NCI-H226 (cell line): Measurements from ENCODE around the gene CACNA1H.

Source experiments
- DNase-seq: peaks from one replicate; pipeline ENCODE4 v3.0.0-alpha.2; 2015

The CACNA1H gene

DNA sequence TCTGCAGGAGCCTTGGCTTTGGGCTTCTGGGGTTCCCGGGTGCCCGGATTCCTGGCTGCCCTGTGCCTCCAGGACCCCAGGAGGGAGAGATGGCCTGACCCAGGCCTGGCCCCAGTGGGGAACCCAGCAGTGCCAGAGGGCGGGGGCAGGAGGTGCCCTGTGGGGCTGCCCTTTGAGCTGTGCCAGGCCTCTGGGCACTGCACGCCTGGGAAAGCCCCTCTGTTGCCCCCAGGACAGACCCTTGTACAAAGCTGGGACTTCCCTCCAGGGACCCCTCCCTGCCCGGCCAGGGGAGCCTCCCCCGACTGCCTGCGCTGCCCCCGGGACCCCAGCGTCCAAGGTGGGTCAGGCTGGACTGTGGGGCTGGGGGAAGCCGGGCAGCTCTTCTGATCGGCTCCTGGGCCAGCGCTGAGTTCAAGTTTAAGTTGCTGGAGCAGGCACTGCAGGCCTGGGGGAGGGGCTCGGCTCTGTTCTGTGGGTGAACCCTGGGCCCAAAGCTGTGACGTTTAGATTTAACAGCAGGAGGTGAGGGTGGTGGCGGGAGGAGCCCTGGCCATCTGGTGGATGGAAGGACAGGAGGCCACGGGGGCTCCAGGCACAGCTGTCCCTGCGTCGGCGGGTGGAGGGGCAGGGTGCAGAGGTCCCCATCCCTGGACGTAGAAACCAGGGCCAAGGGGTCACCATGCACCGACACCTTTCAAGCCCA is 29.2 kb upstream of the CACNA1H start:
- no peak for DNase-seq

DNA sequence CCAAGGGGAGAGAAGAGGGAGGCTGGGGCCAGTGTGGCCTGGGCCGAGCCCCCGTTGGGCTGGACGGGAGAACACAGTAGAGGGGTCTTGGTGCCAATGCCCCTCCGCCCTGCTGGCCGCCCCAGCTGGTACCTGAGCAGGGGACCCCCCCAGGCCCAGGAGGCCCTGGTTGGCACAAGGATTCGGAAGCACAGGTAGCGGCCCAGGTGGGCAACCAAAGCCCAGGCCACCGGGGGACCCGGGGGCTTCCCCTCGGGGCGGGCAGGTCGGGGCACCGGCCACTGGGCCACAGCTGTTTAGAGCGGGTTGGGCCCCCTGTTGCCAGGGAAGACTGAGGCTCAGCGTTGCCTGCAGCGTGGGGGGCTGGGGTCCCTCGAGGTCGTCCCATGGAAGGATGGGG is 28.6 kb upstream of the CACNA1H start:
- DNase-seq, result no peak

DNA sequence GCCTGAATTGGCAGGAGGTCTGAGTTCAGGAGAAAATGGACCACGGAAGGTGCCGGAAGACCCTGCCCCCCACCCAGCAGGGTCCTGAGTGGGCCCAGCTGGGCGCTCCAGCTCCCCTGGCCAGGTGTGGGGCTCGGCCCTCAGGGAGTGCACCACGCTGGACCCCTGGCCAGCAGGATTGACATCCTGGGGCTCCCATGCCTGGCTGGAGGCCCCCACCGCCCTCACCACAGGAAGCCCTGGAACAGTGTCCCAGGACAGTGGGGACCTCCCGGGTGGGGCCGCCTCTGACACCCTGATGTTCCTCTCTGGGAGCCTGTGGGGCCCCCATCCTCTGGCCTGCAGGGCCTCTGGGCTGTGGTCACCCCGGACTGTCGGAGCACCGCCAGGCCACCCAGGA is 28.1 kb upstream of the CACNA1H start:
- no peak for DNase-seq

- peak; percentile 79 for DNase-seq
Measured at GRCh38 chr16:1125471-1125870, 27.4 kb upstream of the CACNA1H start.

- no peak for DNase-seq
Measured at GRCh38 chr16:1126044-1126443, 26.9 kb upstream of the CACNA1H start.

DNA sequence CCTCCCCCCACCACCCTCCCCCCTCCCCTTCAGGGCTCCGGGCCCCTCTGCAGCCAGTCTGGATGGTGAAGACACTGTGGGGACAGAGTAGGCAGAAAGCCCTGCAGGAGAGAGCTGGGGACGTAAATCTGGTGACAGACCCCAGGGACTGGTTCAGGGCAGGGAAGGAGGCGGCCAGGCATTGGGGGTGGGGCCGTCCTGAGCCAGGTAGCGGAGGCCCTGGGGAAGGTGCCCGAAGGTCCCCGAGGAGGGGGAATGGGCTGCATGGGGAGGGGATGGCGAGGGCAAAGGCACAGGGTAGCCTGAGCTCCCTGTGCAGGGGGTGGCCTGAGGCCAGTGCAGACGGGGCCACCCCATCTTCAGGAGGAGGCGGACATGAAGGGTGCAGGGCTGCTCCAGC is 26.3 kb upstream of the CACNA1H start:
- DNase-seq, result no peak

- DNase-seq, result no peak
Measured at GRCh38 chr16:1127101-1127500, 25.8 kb upstream of the CACNA1H start.

- no peak for DNase-seq
Measured at GRCh38 chr16:1127971-1128715, 24.8 kb upstream of the CACNA1H start.

DNA sequence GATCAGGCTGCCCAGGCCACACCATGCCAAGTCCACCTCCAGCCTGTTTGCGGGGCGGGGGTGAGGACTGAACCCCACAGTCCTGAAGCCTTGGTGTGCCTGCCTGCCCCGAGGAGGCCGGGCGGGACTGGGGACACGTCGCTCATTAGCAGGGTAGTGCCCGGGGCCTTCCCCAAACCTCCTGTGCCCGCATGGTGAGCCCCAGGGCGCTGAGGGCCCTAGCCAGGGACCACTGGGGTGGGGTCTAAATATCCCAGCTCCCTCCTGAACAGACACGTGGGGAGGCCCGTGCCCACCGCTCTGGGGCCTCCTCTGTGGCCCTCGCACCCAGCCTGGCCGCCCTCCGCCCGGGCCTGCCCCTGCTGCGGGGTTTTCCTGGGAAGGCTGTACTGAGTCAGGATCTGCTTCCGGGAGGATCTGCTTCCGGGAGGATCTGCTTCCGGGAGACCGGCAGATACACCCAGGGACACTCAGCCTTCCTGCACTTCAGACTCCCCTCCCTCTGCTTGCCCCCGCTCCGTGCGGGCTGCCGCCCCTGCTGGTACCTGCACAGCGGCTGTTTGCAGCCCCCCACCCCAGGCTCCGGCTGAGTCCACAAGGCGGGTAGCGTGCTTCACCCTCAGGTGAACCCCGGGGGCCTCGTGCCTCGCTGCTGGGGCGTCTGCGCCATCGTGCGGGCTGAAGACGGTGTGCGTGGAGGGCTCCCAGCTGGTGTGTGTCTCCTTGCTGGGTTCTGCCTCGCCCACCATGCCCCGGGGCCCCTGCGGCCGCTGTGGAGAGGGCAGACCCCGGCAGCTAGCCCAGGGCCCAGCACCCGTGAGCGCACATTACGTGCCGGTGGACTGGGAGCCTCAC is 23.6 kb upstream of the CACNA1H start:
- DNase-seq, result no peak

- DNase-seq, result no peak
Measured at GRCh38 chr16:1130382-1130781, 22.5 kb upstream of the CACNA1H start.

GRCh38 chr16:1131378-1131994 is 21.4 kb upstream of the CACNA1H start:
- no peak for DNase-seq

DNA sequence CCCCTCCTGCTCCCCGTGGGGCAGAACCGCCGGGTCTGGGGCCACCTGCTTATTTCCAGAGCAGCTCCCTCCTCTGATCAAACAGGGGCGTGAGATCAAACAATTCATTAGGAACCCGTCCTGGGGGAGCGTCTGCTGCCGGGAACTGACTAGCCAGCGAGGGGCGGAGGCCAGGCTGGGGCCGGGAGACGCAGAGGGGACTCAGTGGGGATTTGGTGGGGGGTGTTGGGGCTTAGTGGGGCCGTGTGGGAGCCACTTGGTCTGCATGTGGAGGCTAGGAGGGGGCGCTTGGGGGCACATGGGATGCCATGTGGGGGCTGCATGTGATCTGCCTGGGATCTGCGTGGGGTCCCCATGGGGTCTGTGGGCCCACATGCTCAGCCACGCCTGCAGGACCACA is 20.5 kb upstream of the CACNA1H start:
- DNase-seq, result no peak

DNA sequence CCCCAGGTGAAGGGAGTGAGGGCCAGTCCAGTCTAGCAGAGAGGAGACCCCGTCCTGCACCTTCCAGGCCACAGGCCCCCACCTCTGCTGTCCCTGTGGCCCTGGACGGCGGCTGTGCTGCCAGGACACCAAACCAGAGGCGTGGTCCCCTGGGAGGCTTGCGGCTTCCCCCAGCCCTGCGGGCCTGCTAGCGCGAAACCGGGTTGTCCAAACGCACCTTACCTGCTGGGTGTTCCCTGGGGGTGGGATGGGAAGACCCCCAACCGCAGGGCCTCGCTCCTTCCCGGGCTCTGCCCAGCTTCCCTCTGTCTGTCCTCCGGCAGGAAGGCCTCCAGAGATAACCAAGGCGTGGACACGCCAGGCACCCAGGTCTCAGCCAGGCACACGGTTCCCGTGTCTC is 19.6 kb upstream of the CACNA1H start:
- DNase-seq, result no peak

GRCh38 chr16:1133810-1134520 is 18.9 kb upstream of the CACNA1H start:
- no peak for DNase-seq

- no peak for DNase-seq
Measured at GRCh38 chr16:1134776-1135458, 18.0 kb upstream of the CACNA1H start.

DNA sequence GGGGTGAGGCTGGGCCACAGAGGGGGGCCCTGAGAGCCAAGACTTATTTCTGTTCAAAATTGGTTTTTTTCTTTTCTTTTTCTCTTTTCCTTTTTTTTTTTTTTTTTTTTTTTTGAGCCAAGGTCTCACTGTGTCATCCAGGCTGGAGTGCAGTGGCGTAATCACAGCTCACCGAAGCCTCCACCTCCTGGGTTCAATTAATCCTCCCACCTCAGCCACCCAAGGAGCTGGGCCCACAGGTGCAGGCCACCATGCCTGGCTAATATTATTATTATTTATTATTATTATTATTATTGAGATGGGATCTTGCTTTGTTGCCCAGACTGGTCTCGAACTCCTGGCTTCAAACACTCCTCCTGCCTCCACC is 17.5 kb upstream of the CACNA1H start:
- no peak for DNase-seq

DNA sequence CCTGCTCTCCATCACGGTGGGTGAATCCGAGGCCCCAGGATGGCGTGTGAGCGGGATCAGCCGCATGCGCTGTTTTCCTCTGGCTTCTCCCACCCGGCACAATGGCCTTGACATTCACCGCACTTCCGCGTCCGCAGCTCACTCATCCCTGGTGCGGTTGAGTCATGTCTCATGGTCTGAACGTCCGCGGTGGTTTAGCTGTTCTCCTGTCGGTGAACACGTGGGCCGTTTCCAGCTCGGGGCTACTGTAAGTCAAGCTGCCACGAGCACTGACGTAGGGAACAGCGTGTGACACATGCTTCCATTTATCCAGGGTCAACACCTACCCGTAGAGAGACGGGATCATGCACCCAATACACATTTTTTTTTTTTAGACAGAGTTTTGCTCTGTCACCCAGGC is 15.3 kb upstream of the CACNA1H start:
- no peak for DNase-seq

DNA sequence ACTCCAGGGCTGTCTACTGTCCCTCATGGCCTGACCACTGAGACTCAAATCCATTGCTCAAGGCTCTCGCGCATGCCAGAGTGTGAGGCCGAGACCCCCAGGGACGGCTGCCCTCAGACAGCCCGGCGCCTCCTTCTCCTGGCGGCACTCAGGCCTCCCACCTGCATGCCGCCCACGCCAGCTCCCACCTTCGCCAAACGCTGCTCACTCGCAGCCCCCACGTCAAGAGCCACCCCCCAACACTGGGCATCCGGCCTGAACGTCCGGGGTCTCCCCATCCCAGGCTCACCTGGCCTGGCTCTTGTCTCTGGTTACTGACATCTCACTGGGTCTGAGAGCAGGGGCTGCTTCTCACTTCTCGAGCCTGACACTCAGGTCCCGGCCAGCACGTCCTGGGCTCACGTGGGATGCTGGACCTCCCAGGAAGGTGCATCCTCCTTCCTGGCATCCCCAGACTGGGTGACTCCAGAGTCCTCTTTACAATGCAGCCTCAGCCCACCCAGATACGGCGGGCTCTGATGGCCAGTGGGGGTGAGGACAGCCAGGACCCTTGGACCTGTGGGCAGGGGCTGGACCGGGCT is 12.2 kb upstream of the CACNA1H start:
- no peak for DNase-seq

- DNase-seq, result no peak
Measured at GRCh38 chr16:1141191-1141590, 11.7 kb upstream of the CACNA1H start.

- no peak for DNase-seq
Measured at GRCh38 chr16:1141716-1142115, 11.2 kb upstream of the CACNA1H start.

GRCh38 chr16:1142911-1143310 is 10.0 kb upstream of the CACNA1H start:
- DNase-seq, result no peak
